ENCODE data around the gene C17orf100.

Gene C17orf100

GRCh38 chr17:6695051-6695450, 43.5 kb downstream of the C17orf100 start:
- DNase-seq (ENCODE audit: low read depth) = no peak

- no peak for DNase-seq (ENCODE audit: low read depth)
Measured at GRCh38 chr17:6695565-6695964, 44.0 kb downstream of the C17orf100 start.

GRCh38 chr17:6696906-6697305, 45.3 kb downstream of the C17orf100 start:
- no peak for DNase-seq (ENCODE audit: low read depth)

GRCh38 chr17:6698004-6698403, 46.4 kb downstream of the C17orf100 start:
- no peak for DNase-seq (ENCODE audit: low read depth)

GRCh38 chr17:6699997-6700947, 48.7 kb downstream of the C17orf100 start:
- no peak for DNase-seq (ENCODE audit: low read depth)

GRCh38 chr17:6700948-6701307, 49.4 kb downstream of the C17orf100 start:
- DNase-seq (ENCODE audit: low read depth) = no peak

GRCh38 chr17:6701719-6702118, 50.2 kb downstream of the C17orf100 start:
- peak; percentile 18 for DNase-seq (ENCODE audit: low read depth)

GRCh38 chr17:6702567-6703215, 51.1 kb downstream of the C17orf100 start:
- no peak for DNase-seq (ENCODE audit: low read depth)
